ENCODE measurements around the gene GCKR. TPM values are rescaled to one million over a fixed set of nuclear protein-coding genes. Genes with fewer than 3 reads are reported as not detected.

Gene GCKR
- total RNA-seq, 2 donors from 2014 or later: 1.8 to 5.7 TPM

DNA sequence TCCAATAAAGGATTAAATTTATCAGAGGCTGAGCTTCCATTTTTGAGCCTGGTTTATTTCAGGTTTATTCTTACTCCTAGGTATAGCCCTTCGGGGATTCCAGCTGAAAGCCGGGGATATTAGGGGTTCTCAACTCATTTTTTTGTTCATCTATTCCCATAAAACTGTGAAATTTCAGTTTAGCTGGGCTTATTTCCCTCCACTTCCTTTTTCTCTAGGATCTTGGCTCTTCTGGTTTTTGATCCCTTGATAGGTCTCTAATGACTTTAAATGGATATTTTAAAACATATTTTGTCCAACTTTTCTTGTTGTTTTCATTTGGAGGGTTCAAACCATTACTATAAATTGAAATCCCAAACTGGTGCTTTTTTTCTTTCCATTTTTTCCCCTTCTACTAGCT lies 62.6 kb downstream of the GCKR start:
- ATAC-seq (ENCODE audit: insufficient number of reproducible peaks, low FRiP score, low read depth): no peak
- no peak for DNase-seq (ENCODE audit: low spot score)
- TF ChIP-seq, protein P1, sequence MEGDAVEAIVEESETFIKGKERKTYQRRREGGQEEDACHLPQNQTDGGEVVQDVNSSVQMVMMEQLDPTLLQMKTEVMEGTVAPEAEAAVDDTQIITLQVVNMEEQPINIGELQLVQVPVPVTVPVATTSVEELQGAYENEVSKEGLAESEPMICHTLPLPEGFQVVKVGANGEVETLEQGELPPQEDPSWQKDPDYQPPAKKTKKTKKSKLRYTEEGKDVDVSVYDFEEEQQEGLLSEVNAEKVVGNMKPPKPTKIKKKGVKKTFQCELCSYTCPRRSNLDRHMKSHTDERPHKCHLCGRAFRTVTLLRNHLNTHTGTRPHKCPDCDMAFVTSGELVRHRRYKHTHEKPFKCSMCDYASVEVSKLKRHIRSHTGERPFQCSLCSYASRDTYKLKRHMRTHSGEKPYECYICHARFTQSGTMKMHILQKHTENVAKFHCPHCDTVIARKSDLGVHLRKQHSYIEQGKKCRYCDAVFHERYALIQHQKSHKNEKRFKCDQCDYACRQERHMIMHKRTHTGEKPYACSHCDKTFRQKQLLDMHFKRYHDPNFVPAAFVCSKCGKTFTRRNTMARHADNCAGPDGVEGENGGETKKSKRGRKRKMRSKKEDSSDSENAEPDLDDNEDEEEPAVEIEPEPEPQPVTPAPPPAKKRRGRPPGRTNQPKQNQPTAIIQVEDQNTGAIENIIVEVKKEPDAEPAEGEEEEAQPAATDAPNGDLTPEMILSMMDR (IDR thresholded peaks at IDR 0.05): no peak

DNA sequence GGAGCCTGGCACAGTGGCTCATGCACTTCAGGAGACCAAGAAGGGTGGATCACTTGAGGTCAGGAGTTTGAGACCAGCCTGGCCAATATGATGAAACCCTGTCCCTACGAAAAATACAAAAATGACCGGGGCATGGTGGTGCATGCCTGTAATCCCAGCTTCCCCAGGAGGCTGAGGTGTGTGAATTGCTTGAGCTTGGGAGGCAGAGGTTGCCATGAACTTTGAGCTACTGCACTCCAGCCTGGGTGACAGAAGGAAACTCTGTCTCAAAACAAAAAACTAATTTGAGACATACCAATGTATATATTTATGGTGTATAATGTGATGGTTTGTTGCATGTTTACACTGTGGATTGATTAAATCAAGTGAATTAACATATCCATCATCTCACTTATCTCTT lies 64.4 kb downstream of the GCKR start:
- Histone ChIP-seq H3K27ac (no peak overlapping the region), H3K4me3 (no peak overlapping the region), H3K27me3 (replicated peaks; ENCODE audit: insufficient read depth) (no peaks in the 10 kb centered on the region), H3K4me1 (ENCODE audit: control insufficient read depth in 1 of 2, low read depth in 2 of 2) (no peaks in the 10 kb centered on the region), H3K9me3 (no peaks in the 10 kb centered on the region), H3K36me3 (no peaks in the 10 kb centered on the region)
- TF ChIP-seq, protein P1 (IDR thresholded peaks at IDR 0.05): no peak
- DNase-seq (ENCODE audit: low spot score) (no peak), ATAC-seq (ENCODE audit: insufficient number of reproducible peaks, low FRiP score, low read depth) (no peak)

More for the DNA sequence above, 62.6 kb downstream of the GCKR start:
- Histone ChIP-seq H3K4me3 (no peak overlapping the region), H3K9me3 (no peaks in the 10 kb centered on the region), H3K36me3 (no peaks in the 10 kb centered on the region), H3K4me1 (ENCODE audit: control insufficient read depth in 1 of 2, low read depth in 2 of 2) (no peaks in the 10 kb centered on the region), H3K27ac (no peak overlapping the region), H3K27me3 (replicated peaks; ENCODE audit: insufficient read depth) (no peaks in the 10 kb centered on the region)

DNA sequence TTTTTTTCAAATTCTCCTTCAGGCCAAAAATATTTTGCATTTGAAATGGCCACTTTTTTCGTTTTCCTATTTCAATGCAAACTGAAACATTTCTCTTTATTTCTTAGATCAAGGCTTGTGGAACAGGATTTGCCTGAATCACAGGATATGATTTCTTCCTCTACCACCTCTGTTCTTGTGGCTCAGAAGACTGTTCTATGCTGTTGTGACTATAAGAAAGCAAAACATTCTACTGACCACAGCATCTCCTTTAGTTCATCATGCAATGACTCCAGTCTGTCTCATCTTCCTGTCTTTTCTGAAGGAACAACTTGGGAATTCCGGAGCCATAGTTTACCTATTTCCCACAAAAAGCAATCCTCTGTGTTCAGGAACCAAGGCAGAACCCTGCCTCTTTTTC lies 70.0 kb downstream of the GCKR start:
- DNase-seq (ENCODE audit: low spot score): no peak
- no peak overlapping the region for H3K4me3 ChIP-seq

DNA sequence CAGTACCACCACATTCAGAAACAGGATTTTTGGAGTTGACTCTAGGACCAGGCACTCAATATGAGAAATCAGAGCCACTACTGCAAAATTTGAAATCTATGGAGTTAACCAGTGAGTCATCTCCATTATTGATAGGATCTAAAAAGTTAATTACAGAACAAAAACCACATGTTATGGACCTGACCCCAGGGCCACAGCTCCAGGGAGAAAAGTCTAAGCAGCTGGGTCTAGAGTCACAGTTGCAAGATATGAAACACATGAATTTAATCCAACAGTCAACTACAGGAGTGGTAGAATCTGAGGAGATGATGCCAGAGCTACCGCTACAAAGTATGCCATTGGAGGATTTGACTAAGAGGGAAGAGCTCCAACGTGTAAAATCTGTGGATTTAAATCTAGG lies 72.8 kb downstream of the GCKR start:
- ATAC-seq (ENCODE audit: insufficient number of reproducible peaks, low FRiP score, low read depth) (no peak), DNase-seq (ENCODE audit: low spot score) (no peak)
- TF ChIP-seq, protein P1 (IDR thresholded peaks at IDR 0.05): no peak
- H3K27ac ChIP-seq: no peak overlapping the region
- no peak overlapping the region for H3K4me3 ChIP-seq
- H3K9me3 ChIP-seq: peaks cover 3% of the 10 kb centered on the region
- H3K27me3 ChIP-seq (replicated peaks; ENCODE audit: insufficient read depth): no peaks in the 10 kb centered on the region
- H3K36me3 ChIP-seq: no peaks in the 10 kb centered on the region
- no peaks in the 10 kb centered on the region for H3K4me1 ChIP-seq (ENCODE audit: control insufficient read depth in 1 of 2, low read depth in 2 of 2)

More for the DNA sequence above, 70.0 kb downstream of the GCKR start:
- Histone ChIP-seq H3K27ac (no peak overlapping the region), H3K36me3 (no peaks in the 10 kb centered on the region), H3K4me1 (ENCODE audit: control insufficient read depth in 1 of 2, low read depth in 2 of 2) (no peaks in the 10 kb centered on the region), H3K9me3 (no peaks in the 10 kb centered on the region), H3K27me3 (replicated peaks; ENCODE audit: insufficient read depth) (no peaks in the 10 kb centered on the region)
- TF ChIP-seq, protein P1 (IDR thresholded peaks at IDR 0.05): no peak
- ATAC-seq (ENCODE audit: insufficient number of reproducible peaks, low FRiP score, low read depth): no peak

DNA sequence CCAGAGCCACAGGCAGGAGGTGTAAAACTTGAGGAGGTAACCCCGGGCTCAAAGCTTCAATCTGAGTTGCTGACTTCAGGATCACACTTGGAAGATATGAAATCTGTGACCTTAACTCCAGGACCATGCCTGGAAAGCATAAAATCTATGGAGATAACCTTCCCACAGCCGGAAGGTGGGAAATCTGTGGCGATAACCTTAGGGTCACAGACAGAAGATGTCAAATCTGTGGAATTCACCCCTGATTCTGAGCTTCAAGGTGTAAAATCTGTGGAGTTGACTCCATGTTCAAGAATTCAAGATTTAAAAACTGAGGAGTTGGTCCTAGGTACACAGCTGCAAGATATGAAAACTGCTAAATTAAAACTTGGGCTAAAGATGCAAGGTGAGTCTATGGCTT lies 74.6 kb downstream of the GCKR start:
- no peak for DNase-seq (ENCODE audit: low spot score)
- Histone ChIP-seq H3K27me3 (replicated peaks; ENCODE audit: insufficient read depth) (no peaks in the 10 kb centered on the region), H3K9me3 (peaks cover 3% of the 10 kb centered on the region), H3K36me3 (no peaks in the 10 kb centered on the region), H3K4me1 (ENCODE audit: control insufficient read depth in 1 of 2, low read depth in 2 of 2) (no peaks in the 10 kb centered on the region), H3K4me3 (no peak overlapping the region), H3K27ac (no peak overlapping the region)
- no peak for ATAC-seq (ENCODE audit: insufficient number of reproducible peaks, low FRiP score, low read depth)
- TF ChIP-seq, protein P1 (IDR thresholded peaks at IDR 0.05): no peak
